HUES6 (cell line): ENCODE data around the gene FOXS1.
"Not testable (repeated sequence)": the region's sequence is repeated elsewhere in the genome, so short reads cannot be mapped to it uniquely, and the experiment has no call there.

Experiments used
- H3K27ac ChIP-seq: 2 replicates; pipeline ENCODE4 v1.7.0; 2013; ENCODE audit warnings: low read depth, mild to moderate bottlenecking, low read length, inconsistent platforms
- H3K27me3 ChIP-seq: 2 replicates; pipeline ENCODE4 v1.6.1; 2013; ENCODE audit warnings: low read length; ENCODE audit not compliant: control insufficient read depth, insufficient read depth
- H3K36me3 ChIP-seq: 2 replicates; pipeline ENCODE4 v1.6.1; 2013; ENCODE audit warnings: low read length; ENCODE audit not compliant: control insufficient read depth, insufficient read depth
- H3K4me1 ChIP-seq: 2 replicates; pipeline ENCODE4 v1.6.1; 2013; ENCODE audit warnings: low read length; ENCODE audit not compliant: control insufficient read depth, insufficient read depth
- H3K4me3 ChIP-seq: 2 replicates; pipeline ENCODE4 v1.5.1; 2013; ENCODE audit warnings: low read depth, low read length
- H3K9ac ChIP-seq: one replicate; pipeline ENCODE4 v1.6.1; 2013; ENCODE audit warnings: mild to moderate bottlenecking, low read length
- H3K9me3 ChIP-seq: 2 replicates; pipeline ENCODE4 v1.6.1; 2013; ENCODE audit warnings: low read depth, low read length; ENCODE audit not compliant: control insufficient read depth, insufficient read depth

The FOXS1 gene

DNA sequence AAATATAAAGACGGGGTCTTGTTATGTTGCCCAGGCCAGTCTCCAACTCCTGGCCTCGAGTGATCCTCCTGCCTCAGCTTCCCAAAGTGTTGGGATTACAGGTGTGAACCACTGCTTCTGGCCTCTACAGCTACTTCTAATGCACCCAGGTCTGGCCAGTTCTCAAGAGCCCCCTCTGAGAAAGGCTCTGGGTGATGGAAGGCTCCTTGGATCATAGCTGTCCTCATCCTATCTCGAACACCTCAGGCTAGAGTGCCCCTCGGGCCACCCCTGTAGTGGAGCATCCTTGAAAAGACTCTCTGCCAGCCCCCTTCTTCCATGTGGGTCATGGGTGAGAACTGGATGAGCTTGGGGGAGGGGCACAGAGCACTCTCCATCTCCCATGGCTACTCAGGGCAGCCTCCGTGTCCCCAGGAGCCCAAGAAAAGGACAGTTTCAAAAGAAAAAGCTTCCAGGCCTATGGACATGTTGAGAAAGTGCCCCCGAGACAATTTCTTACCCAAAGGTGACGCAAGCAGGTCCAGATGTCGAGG, 27.0 kb downstream of the FOXS1 start:
- Histone ChIP-seq H3K27ac (no peak overlapping the region), H3K9me3 (no peaks in the 10 kb centered on the region), H3K9ac (no peak overlapping the region), H3K4me3 (no peak overlapping the region), H3K27me3 (no peaks in the 10 kb centered on the region), H3K36me3 (no peaks in the 10 kb centered on the region), H3K4me1 (peaks cover 20% of the 10 kb centered on the region)

DNA sequence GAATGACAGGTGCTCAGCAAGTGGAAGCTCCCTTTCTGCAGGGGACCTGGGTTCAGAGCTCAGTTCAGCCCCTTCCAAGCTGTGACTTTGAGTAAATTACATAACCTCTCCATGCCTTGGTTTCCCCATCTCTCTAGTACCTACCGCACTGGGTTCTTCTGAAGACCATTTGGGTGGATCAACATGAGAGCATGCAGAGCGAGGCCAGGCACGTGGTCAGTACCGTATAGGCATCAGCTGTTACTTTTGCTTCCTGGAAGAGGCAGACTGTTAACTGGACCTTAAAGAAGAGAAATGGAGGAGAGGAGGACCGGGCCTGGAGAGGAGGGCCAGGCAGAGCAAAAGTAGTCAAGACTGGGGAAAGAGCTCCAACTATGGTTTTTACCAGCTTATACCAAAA, 27.9 kb downstream of the FOXS1 start:
- H3K9me3 ChIP-seq, result no peaks in the 10 kb centered on the region
- no peak overlapping the region for H3K27ac ChIP-seq
- no peaks in the 10 kb centered on the region for H3K27me3 ChIP-seq
- peaks cover 14% of the 10 kb centered on the region for H3K4me1 ChIP-seq
- no peaks in the 10 kb centered on the region for H3K36me3 ChIP-seq
- H3K4me3 ChIP-seq, result no peak overlapping the region
- no peak overlapping the region for H3K9ac ChIP-seq

DNA sequence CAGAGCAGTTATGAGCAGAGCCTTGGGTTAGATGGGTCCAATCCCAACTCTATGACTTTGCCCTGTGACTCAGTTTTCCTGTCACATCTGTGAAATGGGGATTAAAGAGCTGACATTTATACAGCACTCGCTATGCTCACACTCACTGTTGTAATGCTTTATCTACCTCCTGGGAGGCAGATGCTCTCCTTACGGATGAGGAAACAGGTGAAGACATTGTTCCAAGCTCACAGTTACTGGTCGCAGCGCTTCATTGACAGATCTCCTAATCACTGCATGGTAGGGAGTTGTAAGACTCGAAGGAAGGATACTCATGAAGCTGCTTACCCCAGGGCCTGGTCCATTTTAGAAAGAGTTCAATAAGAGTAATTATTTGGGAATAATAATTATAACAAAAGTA, 29.2 kb downstream of the FOXS1 start:
- Histone ChIP-seq H3K27me3 (no peaks in the 10 kb centered on the region), H3K9me3 (no peaks in the 10 kb centered on the region), H3K4me3 (no peak overlapping the region), H3K36me3 (no peaks in the 10 kb centered on the region), H3K9ac (no peak overlapping the region), H3K4me1 (peaks cover 14% of the 10 kb centered on the region), H3K27ac (no peak overlapping the region)

DNA sequence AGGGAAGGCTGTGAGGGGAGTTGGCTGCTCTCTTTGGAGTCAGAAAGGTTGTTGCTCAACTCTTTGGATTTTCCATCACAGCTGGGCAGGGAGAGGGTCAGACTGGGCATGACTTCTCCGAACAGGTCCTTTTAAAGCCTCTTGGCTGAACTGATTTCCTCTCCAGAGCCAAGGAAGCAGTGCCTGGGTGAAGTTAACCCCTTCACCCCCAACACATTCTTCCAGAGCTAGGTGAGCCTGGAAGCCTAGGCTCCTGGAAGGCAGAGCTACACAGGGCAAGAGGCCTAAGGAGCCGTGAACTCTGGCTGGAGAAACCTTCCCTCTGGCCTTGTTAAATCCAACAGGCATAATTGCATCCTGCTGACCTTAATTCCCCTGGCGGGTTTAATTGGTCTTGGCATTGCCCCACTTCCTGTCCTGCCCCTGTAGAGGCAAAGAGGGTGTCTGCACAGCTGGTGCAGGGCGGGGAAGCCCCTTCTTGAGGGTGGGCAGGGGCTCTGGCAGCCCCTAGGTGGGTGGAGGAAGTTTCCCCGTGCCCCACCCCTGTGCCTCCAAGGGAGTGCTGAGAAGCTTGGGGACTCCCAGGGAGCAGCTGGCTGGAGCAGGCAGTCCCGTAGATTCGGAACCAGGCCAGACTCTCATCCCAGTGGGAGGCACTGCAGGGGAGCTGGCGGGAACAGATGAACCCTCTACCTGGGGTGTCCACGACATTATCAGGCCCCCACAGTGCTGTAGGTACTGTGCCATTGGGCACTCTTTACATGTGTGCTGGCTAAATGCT, 29.8 kb downstream of the FOXS1 start:
- peaks cover 14% of the 10 kb centered on the region for H3K4me1 ChIP-seq
- H3K9me3 ChIP-seq, result no peaks in the 10 kb centered on the region
- H3K4me3 ChIP-seq, result no peak overlapping the region
- no peak overlapping the region for H3K27ac ChIP-seq
- no peak overlapping the region for H3K9ac ChIP-seq
- no peaks in the 10 kb centered on the region for H3K27me3 ChIP-seq
- H3K36me3 ChIP-seq, result no peaks in the 10 kb centered on the region

DNA sequence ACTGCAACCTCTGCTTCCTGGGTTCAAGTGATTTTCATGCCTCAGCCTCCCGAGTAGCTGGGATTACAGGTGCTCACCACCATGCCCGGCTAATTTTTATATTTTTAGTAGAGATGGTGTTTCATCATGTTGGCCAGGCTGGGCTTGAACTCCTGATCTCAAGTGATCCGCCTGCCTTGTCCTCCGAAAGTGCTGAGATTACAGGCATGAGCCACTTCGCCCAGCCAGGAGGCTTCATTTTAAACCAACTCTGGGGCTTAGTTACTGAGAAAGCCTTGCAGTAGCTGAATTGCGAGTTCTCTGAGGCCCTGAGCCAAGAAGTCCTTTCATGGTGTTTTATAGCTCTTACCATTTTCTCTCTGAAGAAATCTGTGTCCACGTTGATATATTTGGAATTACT, 31.3 kb downstream of the FOXS1 start:
- not testable (repeated sequence) for H3K9me3 ChIP-seq, H3K27ac ChIP-seq, H3K4me3 ChIP-seq, H3K36me3 ChIP-seq, H3K9ac ChIP-seq, H3K27me3 ChIP-seq
- peaks cover 14% of the 10 kb centered on the region for H3K4me1 ChIP-seq

DNA sequence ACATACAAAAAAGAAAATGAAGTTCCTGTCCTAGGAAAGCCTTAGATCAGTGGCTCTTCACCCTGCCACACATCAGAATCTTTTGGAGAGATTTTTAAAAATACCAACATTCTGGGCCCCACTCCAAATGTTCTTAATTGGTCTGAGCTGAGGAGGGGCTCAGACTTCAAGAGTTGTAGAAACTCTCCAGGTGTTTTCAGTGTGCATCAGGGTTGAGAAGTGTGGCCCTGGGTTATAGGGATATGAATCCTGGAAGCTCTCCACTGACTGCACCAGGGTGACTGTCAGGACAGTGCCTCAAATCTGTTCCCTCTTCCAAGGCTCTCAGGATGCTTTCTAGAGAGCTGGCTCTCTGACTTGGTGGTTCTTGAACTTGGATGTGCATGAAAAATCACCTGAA, 31.8 kb downstream of the FOXS1 start:
- H3K9me3 ChIP-seq, result no peaks in the 10 kb centered on the region
- no peak overlapping the region for H3K9ac ChIP-seq
- no peaks in the 10 kb centered on the region for H3K27me3 ChIP-seq
- H3K4me1 ChIP-seq, result peaks cover 14% of the 10 kb centered on the region
- no peak overlapping the region for H3K27ac ChIP-seq
- H3K36me3 ChIP-seq, result no peaks in the 10 kb centered on the region
- no peak overlapping the region for H3K4me3 ChIP-seq

DNA sequence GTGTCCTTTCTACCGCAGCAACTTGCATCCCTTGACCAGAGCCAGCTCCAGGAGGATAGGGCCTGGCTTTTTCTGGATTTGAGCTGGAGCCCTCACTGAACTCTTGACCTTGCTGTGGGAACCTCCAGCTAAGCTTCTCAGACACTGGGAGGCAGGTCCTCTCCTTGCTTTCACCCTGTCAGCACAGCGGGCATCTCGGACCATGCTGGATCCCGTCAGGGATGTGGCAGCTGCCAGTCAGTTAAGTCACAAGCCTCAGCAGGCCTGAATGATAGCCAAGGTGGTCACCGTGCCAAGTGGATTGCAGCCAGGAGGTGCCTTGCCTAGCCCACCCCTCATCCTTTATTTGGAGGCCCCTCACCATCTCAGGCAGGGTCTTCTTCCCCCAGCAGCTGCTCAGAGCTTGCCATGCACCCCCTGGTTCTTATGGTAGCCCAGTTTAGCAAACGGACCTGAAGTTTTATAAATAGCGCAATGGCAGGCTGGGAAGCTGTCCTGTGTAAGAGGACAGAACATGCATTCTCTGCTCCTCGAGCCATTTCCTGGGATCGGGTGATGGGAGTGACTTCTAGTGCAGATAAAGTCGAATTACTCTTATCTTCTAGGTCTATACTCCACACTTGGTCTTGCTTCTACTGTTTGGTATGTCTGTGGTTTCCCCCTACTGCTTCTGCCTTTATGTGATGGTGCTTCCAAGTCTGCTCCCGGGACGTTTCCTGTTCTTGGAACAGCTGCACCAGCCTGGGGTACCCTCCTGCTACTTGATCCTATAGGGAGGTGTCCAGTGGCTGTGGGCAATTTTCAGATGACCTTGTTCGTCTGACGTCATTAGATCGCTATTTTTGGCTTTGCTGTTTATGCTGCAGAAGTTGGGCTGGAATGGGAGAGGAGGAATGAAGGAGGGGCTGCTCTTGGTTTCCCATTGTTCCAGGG, 33.3 kb downstream of the FOXS1 start:
- H3K4me1 ChIP-seq, result peaks cover 14% of the 10 kb centered on the region
- no peak overlapping the region for H3K9ac ChIP-seq
- peaks cover 4% of the 10 kb centered on the region for H3K36me3 ChIP-seq
- H3K9me3 ChIP-seq, result no peaks in the 10 kb centered on the region
- H3K4me3 ChIP-seq, result no peak overlapping the region
- no peaks in the 10 kb centered on the region for H3K27me3 ChIP-seq
- no peak overlapping the region for H3K27ac ChIP-seq

DNA sequence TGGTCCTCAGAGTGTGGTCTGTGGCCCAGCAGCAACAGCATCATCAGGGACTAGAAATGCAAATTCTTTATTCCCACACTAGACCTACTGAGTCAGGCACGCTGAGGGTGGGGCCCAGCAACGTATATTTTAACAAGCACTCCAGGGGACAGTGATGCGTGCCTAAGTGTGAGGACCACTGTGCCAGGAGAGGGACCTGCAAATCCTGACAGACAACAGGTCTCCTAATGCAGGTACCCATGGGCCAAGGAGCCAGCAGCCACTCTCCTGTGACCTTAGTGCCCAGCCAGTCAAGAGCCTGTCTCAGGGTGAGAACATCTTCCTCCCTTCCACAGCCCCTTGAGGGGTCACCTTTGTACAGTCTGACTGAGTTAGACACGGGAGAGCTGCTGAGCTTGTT, 34.2 kb downstream of the FOXS1 start:
- Histone ChIP-seq H3K9me3 (no peaks in the 10 kb centered on the region), H3K27ac (no peak overlapping the region), H3K4me3 (no peak overlapping the region), H3K27me3 (no peaks in the 10 kb centered on the region), H3K9ac (no peak overlapping the region), H3K4me1 (peaks cover 14% of the 10 kb centered on the region), H3K36me3 (peaks cover 12% of the 10 kb centered on the region)

DNA sequence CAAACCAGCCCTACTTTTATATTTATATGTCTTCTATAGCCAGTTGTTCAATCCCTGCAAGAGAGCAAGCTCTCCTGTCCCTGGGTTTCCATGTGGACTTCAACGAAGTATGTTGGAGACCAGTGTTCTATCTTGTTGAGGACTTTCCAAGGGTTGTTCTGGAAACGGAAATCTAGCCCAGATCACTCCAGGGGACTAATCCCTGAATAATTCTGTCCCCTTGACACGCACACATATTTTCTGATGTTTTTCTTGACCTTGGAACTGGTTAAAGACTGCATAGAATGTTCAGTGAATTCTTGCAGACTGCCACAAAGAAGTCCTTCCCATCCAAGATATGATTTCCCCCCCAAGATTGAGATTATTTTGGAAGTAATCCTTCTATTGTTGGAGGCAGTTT, 35.7 kb downstream of the FOXS1 start:
- peaks cover 27% of the 10 kb centered on the region for H3K36me3 ChIP-seq
- no peaks in the 10 kb centered on the region for H3K27me3 ChIP-seq
- H3K9ac ChIP-seq, result no peak overlapping the region
- peaks cover under 1% of the 10 kb centered on the region; the same call in 1 of the 2 replicates for H3K4me1 ChIP-seq
- no peak overlapping the region for H3K4me3 ChIP-seq
- no peaks in the 10 kb centered on the region for H3K9me3 ChIP-seq
- no peak overlapping the region for H3K27ac ChIP-seq

DNA sequence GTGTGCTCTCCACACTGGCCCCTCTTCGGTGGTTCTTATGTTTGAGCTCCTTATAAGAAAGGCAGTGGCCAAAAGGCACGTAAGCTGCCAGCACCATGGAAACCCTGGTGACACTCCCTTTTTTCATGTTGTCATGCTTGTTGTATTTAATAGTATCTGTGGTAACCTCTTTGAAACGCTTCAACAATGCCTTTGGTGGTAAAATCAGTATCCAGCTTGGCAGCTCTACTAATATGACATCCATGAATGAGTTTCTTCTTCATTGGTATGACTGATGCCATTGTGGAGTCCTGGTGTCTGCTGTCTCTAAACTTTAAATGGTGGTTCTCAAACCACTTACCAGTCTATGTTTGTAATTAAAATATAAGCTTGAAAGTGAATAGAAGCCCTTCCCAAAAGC, 36.9 kb downstream of the FOXS1 start:
- Histone ChIP-seq H3K4me3 (no peak overlapping the region), H3K9ac (no peak overlapping the region), H3K4me1 (no peaks in the 10 kb centered on the region), H3K36me3 (peaks cover 38% of the 10 kb centered on the region), H3K9me3 (no peaks in the 10 kb centered on the region), H3K27me3 (no peaks in the 10 kb centered on the region), H3K27ac (no peak overlapping the region)
